ENCODE measurements around the gene NUFIP2.
"Not testable (repeated sequence)": the region's sequence is repeated elsewhere in the genome, so short reads cannot be mapped to it uniquely, and the experiment has no call there.

Gene NUFIP2

DNA sequence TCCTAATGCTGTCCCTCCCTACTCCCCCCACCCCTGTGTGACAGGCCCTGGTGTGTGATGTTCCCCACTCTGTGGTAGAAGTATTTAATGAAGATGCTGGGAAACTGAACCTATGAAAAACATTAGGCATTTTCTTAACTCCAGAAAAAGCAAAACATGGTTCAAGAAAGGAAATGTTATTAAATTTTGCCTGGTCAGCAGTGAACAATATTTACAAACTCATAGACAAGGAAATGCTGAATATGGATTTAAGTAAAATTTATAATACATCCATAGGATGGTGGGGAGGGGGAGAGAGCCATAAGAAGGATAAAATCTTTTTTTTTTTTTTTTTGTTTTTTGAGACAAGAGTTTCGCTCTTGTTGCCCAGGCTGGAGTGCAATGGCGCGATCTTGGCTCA is 58.0 kb downstream of the NUFIP2 start:
- DNase-seq, result no peak

DNA sequence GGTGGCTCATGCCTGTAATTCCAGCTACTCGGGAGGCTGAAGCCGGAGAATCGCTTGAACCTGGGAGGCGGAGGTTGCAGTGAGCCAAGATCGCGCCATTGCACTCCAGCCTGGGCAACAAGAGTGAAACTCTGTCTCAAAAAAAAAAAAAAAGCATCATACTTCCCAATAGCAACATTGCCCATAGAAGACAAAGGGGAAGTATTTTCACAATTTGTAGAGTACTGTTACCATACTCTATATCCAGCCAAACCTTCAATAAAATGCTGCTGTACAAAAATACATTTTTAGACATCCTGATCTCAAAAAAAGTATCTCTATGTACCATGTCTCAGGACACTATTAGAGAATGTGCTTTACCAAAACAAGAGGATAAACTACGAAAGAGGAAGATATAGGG is 59.0 kb downstream of the NUFIP2 start:
- DNase-seq, result not testable (repeated sequence)

DNA sequence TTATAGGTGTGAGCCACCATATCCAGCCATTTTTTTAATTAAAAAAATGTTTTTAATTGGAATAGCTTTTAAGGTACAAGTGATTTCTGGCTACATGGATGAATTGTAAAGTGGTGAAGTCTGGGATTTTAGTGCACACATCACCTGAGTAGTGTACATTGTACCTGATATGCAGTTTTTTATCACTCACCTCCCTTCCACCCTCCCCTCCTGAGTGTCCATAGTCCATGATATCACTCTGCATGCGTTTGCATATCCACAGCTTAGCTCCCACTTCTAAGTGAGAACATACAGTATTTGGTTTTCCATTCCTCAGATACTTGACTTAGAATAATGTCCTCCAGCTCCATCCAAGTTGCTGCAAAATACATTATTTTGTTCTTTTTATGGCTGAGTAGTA is 60.6 kb downstream of the NUFIP2 start:
- DNase-seq, result no peak

DNA sequence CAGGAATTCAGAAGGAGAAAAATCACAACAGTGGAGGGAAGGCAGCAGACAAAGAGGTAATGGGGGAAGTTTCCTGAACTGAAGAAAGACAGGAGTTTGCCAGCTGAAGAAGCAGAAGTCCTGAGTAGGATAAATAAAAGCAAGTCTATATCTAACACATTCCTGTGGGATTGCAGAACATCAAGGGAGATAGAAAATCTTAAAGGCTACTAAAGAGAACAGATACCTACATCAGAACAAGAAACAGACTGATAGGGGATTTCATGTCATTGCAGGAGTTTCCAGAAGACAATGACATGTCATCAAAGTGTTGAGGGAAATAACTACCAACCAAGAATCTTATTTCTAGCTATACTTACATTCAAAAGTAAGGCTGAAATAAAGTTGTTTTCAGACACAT is 68.6 kb downstream of the NUFIP2 start:
- no peak for DNase-seq

DNA sequence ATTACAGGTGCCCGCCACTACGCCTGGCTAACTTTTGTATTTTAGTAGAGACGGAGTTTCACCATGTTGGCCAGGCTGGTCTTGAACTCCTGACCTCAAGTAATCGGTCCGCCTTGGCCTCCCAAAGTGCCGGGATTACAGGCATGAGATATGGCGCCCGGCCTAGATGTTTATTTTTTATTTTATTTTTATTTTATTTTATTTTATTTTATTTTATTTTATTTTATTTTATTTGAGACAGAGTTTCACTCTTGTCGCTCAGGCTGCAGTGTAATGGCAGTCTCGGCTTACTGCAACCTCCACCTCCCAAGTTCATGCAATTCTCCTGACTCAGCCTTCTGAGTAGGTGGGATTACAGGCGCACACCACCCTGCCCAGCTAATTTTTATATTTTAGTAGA is 72.6 kb downstream of the NUFIP2 start:
- DNase-seq, result not testable (repeated sequence)

DNA sequence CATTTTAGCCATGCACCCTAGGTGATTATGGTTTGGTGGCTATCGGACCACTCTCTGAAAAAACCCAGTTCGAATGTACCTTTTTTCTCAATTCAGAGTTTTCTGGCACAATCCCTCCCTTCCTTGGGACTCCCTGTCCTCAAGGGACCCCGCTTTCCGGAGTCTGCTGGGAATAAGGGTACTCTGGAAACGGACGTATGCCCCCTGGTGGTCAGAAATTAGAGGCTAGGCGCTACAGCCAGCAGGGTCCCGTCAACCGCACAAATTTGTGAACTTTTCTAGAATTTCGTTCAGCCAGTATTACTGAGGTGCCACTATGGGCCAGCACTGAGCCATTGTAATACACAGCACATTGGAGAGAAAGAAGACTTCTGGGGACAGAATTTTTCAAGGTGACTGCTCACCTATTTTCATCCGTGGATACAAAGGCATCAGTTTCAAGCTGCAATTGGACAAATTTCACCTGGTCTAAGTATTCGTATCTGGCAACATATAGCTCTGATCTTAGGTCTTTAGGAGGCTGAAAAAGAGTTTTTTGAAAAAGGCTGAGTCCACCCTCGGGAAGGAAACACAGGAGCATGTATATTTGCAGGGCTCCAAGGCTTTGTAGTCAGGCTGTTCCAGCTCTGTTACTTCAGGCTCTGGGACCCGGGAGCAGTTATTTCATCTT is 74.4 kb downstream of the NUFIP2 start:
- peak; percentile 63 to 81 for DNase-seq

DNA sequence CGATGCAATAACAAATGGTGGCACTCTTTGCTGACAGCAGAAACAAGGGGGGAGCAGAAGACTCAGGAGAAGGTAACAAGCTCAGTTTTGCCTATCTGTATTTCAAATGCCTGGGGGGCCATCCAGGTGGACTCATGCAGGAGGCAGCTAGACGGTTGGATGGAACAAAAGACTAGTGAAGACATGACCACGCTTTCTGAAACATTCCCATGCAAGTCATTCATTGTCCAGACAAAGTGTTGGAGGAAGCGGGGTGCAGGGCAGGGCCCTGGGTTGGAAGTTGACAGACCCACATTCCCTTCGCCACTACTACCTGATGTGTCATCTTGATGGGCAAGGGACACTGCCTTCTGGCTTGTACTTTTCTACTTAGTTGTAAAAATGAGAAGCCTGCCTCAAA is 77.1 kb downstream of the NUFIP2 start:
- DNase-seq, result no peak

DNA sequence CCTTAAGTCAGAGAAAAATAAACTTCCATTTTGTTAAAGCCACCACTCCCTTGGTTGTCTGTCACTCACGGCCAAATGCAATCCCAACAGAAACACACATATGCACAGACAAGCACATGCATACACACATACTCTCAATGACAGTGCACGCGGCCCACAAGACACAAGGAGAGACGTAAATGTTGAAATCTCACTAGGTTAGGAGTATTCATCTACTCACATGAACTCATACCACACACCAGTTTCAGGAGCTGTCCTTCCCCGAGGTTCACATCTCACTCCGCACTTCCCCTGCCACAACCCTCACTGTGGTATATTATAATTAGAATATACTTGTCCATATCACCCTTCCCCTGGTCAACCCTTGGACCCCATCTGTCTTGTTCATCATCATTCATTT is 77.8 kb downstream of the NUFIP2 start:
- DNase-seq, result no peak

DNA sequence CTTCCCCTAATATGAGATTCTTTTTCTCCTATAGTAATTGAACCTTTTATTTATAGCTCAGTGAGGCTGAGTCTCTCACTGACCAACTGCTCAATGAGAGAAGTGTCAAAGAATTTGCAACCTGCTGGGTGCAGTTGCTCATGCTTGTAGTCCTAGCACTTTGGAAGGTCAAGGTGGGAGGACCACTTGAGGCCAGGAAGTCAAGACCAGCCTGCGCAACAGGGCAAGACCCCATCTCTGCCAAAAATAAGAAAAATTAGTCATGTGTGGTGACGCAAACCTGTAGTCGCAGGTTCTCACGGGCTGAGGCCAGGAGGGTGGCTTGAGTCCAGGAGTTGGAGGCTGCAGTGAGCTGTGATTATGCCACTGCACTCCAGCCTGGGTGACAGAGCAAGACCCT is 78.2 kb downstream of the NUFIP2 start:
- DNase-seq, result no peak

DNA sequence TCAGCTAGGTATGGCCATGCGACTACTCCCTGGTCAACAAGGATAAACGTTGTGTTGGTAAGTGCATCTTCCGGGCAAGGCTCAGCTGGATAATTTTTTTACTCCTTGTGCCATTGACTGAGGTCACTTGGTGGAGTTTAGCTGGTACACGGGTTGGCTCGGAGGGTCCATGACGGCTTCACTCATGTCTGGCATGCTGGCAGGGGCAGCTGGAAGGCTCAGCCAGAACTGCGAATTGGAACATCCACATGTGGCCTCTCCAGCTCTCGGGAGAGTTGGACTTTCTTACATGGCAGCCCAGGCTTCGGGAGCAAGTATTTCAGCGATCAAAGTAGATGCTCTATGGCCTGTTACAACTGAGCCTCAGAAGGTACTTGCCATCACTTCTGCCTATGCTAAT is 78.8 kb downstream of the NUFIP2 start:
- no peak for DNase-seq

DNA sequence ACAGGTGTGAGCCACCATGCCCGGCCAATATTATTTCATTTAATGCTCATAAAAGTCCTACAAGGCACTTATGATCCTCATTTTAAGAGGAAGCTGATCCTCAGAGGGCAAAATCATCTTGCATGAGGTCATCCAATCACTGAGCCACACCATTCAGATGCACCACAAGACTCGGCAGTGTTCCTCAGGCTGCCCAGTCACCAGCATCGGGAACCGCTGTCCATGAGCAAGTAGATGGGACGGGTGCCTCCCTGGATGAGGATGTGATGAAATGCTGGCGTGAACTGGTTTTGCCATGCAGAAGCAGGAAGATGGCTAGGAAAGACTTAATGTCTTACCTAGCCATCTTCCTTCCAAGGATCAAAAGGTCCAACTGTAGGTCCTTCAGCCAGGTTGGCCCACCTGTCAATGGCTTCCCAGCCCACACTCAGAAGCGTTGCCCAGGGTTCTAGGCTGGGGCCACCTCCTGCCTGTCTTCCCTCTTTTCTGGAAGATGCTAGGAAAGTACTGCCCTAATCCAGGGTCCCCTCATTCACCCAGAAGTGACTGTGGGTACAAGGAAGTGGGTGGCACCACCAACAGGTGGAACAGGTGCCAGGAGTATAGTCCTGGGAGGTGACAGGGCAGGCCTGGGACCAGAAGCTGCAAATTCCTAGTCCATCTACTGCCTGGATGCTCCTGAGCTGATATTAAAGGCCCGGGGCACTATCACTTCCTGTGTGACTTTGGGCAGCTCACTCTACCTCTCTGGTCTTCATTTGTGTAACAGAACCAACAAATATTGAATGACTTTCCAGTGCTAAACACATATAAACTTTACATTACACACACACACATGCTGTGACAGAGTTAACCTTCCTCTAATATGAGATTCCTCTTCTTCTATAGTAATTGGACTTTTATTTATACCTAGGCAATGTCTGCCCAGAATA is 79.5 kb downstream of the NUFIP2 start:
- DNase-seq, result no peak

DNA sequence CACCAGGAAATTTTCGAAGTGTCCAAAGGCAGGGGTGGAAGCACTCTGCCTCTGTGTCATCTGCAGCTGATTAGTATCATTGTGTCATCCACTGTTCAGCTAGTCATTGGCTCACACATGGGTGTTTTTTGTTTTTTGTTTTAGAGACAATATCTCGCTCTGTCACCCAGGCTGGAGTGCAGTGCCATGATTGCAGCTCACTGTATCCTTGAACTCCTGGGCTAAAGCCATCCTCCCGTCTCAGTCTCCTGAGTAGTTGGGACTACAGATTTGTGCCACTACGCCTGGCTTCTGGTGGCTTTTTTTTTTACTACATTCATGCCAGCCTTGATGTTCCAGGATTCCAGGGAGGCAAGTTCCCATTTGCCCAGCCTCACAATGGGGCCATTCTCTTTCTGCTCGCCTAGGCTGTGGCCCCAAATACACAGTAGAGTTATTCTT is 81.2 kb downstream of the NUFIP2 start:
- no peak for DNase-seq

DNA sequence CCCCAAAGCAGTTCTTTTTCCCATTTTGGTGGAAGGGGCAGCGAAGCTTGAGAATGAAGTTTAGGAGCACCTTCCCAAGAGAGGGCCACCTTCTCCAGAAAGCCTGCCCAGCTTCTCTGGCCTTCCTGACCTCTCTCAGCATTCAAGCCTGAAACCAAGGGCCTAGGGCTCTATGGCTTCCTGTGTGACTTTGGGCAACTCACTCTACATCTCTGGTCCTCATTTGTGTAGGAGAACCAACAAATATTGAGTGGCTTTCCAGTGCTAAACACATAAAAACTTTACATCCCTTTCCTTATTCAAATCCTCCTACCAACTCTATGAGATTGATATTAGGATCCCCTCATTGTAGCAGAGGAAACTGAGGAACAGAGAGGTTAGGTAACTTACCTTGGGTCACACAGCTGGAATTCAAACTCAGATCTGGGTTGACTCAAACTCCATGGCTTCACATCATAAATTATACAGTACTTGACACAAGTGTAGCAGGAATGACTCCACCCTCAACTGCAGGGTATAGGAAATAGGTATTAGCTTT is 81.8 kb downstream of the NUFIP2 start:
- DNase-seq, result no peak

DNA sequence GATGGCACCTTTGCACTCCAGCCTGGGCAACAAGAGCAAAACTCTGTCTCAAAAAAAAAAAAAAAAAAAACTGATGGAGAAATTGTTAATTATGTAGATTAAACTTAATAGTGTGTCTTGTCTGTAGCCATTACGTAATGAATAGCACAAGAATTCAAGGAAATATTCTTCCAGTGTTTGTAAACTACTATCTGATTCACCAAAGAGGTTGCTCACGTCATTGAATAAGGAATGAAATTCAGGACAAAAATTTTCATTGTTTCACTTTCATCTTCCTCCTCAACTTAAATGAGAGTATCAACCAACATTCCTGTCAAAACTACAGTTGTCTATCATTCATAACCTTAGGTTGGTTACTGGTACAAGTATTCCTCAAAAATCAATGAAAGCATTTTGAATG is 83.1 kb downstream of the NUFIP2 start:
- DNase-seq, result no peak

DNA sequence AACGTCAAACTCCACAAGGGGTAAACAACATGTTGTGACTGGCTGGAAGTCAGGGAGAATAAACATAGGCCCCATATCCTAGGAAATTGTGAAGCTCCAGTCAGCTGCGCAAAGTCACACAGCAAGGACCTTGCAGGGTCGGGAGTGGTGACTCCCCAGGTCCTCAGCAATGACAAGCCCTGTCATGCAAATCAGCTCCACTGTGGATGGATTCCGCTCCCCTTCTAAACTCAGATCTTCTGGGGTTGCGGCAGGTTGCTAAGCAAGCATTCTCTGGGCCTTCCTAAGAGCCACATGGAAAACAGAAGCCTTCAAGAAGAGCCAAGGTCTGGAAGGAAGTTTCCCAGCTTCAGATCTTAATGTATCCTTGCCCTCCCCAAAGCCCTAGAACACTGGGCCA is 84.9 kb downstream of the NUFIP2 start:
- no peak for DNase-seq

DNA sequence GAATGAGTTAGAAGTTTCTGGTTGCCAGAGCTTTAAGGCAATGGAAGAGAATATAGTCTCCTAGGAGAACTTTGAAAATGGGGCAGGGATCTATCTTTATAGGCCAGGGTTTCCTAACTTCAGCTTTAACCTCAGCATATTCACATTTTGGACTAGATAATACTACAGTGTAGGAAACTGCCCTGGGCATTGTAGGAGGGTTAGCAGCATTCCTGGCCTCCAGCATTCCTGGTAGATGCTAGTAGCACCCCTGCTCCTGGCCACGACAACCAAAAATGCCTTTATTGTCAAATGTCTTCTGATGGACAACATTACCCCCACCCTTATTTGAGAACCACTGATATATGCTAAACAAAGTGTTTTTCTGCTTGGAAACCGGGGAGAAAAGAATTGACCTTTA is 86.0 kb downstream of the NUFIP2 start:
- no peak for DNase-seq

Measured in SW 1271 (cell line).